HG02981 (cell line): Measurements from ENCODE around the gene RELCH.

ENCODE experiments used
- ATAC-seq: cut with Tn5 transposase; IDR thresholded peaks from one replicate; pipeline ENCODE4 v1.9.1; 2021; ENCODE audit warnings: mild to moderate bottlenecking, moderate library complexity; ENCODE audit not compliant: unreplicated experiment

The RELCH gene

GRCh38 chr18:62189208-62189607 is 2.2 kb downstream of the RELCH start:
- no peak for ATAC-seq

DNA sequence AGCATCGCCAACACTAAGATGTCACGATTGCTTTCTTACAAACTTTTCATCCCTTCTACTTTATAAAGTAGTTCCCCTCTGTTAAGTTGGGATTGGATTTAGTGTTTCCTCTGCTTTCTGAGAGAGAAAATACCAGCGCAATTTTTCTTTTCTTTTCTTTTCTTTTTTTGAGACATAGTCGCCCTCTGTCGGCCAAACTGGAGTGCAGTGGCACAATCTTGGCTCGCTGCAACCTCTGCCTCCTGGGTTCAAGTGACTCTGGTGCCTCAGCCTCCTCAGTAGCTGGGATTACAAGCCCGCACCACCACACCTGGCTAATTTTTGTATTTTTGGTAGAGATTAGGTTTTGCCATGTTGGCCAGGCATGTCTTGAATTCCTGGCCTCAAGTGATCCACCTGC is 9.0 kb downstream of the RELCH start:
- no peak for ATAC-seq

GRCh38 chr18:62196980-62197379 is 9.9 kb downstream of the RELCH start:
- no peak for ATAC-seq

DNA sequence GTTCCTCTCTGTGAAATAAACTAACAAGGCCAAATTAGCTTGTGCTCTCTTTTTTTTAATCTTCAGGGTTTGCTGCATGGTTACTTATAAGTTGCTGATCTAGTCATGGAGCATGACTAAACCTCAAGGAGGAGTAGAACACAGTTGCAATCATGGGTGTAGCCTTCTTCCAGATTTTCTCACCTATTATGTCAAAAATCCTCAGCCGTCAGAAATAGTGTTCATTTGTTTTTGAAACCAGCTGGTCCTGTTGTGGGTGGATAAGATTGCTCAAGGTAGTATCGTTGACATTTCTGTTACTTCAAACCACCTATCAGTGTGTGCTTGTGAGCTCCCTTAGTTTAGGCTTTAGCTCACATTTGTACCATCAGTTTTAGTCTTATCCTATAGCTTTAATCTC is 11.2 kb downstream of the RELCH start:
- ATAC-seq, result no peak

DNA sequence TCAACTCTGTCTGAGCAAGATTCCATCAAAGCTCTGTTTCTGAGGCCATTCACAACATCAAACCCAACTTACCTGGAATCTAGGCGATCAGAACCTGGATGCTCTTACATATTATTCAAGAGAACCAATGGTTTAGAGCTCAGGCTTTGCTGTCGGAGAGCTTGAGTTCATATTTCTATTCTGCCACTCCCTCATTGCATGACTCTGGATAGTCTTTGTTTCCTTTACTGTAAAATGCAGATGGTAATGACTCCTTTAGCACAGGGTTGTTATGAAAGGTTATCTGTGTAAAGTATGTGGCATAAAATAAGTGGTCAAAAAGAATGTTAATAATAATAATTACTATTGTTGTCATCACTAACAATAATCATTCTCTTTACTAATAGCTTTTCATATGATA is 12.6 kb downstream of the RELCH start:
- no peak for ATAC-seq

- no peak for ATAC-seq
These were observed 13.3 kb downstream of the RELCH start for GRCh38 chr18:62200121-62200914.

GRCh38 chr18:62201870-62202269 is 14.8 kb downstream of the RELCH start:
- no peak for ATAC-seq

GRCh38 chr18:62205824-62206223 is 18.8 kb downstream of the RELCH start:
- no peak for ATAC-seq

DNA sequence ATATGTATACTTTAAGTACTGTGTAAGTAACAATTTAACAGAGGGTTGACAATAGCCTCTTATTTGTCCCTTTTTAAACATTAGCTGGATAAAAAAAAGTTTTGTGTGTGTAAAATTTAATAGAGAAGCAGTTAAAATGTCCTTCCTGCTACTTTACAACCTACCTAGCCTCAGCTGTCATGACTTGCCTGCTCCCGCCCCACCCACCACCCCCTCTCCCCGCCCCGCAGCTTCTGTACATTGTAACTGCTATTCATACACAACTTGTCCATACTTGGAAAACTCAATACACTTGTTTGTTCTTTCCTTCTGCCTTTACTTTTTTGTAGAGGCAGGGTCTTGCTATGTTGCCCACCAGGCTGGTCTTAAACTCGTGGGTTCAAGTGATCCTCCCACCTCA is 19.5 kb downstream of the RELCH start:
- ATAC-seq, result no peak

DNA sequence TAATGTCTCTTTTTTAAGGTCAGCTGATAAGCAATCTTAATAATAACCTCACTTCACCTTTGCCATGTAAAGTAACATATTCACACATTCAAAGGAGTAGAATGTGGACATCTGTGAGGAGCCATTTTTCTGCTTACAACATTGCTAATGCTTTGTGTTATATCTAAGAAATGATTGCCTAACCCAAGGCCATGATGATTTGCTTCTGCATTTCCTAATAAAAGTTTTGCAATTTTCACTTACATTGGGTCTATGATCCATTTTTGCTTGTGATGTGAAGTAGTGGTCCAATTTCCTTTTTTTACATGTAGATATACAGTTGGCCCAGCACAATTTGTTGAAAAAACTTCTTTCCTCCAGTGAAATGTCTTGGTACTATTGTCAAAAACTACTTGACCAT is 22.0 kb downstream of the RELCH start:
- no peak for ATAC-seq

- ATAC-seq, result no peak
These were observed 23.1 kb downstream of the RELCH start for GRCh38 chr18:62210138-62210537.

DNA sequence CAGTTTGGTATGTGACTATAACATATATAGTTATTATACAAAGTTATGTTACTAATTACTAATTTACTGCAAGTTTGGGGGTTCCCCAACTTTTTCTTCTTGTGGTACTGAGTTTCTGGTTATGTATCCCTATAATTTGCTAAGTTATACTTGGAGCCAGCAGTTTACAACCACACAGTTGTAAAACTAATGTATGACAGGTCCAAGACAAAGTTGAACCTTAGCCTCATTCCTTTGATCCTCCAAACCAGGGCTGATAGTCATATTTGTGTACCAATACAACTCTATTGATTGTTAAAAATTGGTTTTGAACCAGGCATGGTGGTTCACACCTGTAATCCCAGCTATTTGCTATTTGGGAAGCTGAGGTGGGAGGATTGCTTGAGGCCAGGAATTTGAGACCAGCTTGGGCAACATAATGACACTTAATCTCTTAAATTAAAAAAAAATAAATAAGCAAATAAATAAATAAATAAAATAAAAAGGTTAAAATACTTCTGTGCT is 24.3 kb downstream of the RELCH start:
- no peak for ATAC-seq

GRCh38 chr18:62214790-62215189 is 27.7 kb downstream of the RELCH start:
- ATAC-seq, result no peak

DNA sequence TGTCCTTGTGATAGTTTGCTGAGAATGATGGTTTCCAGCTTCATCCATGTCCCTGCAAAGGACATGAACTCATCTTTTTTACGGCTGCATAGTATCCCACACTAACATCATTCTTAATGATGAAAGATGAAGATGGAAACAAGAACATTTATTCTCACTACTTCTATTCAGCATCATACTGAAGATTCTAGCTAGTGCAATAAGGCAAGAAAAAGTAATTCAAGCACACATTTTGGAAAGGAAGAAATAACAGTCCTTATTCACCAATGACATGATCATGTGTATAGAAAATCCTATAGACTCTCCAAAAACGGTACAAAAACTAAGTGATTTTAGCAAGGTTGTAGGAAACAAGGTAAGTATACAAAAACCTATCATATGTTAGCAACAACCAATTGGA is 37.2 kb downstream of the RELCH start:
- no peak for ATAC-seq

- ATAC-seq, result no peak
These were observed 39.0 kb downstream of the RELCH start for GRCh38 chr18:62226047-62226446.

GRCh38 chr18:62236252-62236651 is 49.2 kb downstream of the RELCH start:
- ATAC-seq, result no peak

- ATAC-seq, result no peak
These were observed 52.4 kb downstream of the RELCH start for GRCh38 chr18:62239475-62239874.

DNA sequence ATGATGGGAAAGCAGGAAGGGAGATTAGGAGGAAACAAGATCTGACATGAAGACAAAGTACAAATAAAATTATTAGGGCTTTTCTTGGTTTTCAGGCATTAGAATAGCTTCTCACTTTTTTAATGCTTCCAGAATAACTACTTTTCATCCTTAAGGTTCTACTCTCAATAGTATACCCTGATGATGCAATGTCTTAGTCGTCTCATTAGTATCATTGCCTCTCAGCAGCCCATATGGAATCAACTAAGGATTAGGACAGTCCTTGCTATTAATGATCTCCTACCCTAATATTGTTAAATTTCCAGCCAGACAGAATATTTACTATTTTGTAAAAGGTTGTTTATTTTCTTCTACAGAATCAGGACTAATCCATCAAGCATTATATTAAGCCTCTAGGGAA is 55.9 kb downstream of the RELCH start:
- no peak for ATAC-seq

- ATAC-seq, result no peak
These were observed 58.1 kb downstream of the RELCH start for GRCh38 chr18:62245177-62245576.

GRCh38 chr18:62245699-62246098 is 58.6 kb downstream of the RELCH start:
- ATAC-seq, result no peak

- ATAC-seq, result no peak
These were observed 61.3 kb downstream of the RELCH start for GRCh38 chr18:62248313-62248712.

DNA sequence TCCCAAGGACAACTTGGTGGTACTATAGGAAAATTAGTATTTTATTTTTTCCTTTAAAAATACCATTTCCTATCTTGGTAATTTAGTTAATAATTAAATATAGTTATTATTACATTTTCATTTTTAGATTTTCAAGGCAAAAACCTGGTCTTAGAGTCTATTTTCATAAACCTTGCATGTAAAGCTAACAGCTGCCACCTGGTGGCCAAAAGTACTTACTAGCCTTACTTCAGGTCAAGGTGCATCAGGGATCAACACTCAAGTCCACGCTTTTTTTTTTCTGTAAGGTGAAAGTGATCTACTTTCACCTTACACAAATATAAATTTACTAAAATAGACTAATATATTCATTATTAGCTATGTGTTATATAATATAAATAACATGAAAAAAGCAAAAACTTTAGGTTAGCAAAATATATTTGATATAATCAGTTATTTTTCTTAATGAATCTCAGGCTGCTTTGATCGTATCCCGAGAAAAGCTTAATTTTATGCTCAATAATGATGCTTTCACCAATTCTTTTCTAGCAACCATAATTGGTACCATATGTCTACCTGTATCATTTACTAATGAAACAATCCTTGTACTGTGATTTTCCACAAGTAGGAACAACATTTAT is 62.5 kb downstream of the RELCH start:
- no peak for ATAC-seq
